SKM-1 (cell line): ENCODE measurements around the gene GRM3.

Source experiments
- DNase-seq: peaks from one replicate; lab custom pipeline; 2025; ENCODE audit not compliant: unreplicated experiment; lab: John Stamatoyannopoulos, UW

The GRM3 gene

DNA sequence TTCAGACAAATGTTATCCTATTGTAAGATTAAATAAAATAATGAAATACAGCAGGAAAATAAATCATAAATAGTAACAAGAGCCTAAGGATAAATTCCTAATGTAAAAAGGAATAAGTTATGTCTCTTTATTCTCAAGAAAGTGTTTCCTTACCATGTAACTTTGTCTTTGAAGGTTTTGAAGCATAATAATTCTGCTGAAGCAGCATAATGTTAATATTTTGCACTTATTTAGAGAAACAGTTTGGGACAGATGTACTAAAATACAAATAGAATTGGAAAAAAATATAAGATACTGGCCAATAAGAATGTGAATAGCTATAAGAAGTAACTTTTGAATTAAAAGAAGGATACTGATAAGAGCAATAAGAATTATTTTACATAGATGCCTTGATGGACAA lies 45.7 kb downstream of the GRM3 start:
- no peak for DNase-seq

DNA sequence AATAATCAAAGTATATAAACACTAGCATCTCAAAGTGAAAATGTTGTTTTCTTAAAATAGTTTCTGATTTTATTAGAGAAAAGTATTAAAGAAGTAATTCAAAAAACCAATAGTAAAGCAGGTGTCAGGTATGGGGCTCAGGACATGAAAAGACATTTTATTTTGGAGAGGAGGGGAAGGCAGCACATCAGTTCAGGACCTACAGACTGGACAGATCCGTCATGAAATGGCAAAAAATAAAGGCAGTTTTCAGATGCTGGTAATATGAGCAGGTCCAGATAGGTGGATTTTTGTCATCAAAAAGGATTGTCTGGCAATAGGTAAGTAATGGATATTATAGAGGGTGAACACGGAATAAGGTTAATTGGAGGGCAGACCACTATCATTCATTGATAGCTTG lies 49.0 kb downstream of the GRM3 start:
- DNase-seq: no peak

DNA sequence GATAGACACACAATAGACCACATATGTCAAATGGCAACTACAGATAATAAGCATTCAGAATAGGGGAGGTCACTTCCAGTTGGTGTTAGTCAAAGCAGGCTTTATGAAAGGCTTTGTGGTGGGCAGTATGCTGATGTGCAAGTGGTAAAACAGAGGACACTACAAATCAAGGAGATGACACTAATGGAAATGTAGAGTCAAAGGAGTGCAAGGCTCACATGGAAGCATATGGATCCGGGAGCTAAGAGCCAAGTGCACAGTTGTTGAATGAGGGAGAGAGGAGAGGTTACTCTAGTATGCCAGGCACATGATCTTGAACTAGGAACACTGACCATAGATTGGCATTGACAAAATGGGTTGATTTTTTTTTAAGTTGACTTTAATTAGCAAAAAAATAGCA lies 62.7 kb downstream of the GRM3 start:
- DNase-seq: no peak

DNA sequence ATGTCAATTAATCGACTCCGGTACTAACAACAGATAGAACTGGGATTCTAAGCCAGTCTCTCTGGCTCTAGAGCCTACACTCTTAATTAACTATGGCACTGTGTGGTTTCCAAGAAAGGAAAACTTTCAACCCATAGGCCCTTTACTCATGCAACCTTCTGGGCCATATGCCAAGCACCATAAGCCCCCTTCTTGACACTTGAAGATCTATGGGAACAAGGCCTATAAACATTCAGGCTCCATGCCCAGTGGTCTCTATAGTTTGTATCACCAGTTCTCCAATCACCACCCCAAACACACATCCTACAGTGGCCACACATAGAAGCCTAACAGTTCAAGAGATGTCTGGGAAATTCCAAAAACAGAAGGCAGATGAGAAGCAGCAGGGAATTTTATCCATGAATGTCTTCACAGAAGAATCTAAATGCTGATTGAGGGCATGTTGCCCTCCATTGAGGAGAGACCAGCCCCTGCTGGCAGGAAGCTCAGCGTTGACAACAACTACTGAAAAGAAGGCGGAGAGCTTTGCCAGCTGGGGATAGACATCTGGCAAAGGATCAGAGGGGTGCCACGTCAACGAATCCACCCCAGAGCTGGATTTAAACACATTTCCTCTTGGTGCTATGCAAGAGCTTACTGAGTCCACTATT lies 64.4 kb downstream of the GRM3 start:
- no peak for DNase-seq

DNA sequence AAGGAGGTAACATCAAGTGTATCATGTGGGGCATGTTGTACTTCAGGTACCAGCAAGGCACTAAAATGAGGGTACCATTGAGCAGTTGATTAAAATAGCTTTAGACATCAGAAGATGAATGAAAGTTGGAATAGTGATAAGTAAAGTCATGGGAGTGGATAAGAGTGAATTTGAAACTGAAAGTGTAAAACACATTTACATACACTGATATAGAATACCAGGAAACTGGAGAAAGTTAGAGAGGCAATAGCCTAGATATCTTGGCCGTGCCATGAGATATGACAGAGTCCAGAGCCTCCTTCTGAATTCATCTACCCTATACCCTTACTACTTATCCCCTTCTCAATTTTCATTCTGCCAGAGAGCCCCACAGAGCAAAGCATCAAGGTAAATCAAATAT lies 76.6 kb downstream of the GRM3 start:
- no peak for DNase-seq

DNA sequence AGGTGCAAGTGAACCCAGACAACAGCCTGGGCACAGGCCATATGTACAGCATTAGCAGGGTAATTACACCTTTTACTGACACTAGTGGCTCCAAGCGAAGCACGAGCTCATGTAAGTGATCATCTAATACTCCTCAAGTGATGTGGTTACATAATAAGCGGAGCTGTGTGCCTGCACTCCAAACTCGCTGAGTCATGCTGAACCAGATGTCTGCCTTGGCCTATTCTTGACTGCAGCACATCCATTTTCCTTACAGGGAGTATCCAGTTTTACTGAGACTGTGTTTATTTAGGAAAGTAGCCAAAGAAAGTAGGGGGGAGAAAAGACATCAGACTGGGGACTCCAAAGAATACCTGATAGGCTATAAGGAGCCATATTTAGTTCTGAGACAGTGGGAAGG lies 90.1 kb downstream of the GRM3 start:
- DNase-seq: no peak

DNA sequence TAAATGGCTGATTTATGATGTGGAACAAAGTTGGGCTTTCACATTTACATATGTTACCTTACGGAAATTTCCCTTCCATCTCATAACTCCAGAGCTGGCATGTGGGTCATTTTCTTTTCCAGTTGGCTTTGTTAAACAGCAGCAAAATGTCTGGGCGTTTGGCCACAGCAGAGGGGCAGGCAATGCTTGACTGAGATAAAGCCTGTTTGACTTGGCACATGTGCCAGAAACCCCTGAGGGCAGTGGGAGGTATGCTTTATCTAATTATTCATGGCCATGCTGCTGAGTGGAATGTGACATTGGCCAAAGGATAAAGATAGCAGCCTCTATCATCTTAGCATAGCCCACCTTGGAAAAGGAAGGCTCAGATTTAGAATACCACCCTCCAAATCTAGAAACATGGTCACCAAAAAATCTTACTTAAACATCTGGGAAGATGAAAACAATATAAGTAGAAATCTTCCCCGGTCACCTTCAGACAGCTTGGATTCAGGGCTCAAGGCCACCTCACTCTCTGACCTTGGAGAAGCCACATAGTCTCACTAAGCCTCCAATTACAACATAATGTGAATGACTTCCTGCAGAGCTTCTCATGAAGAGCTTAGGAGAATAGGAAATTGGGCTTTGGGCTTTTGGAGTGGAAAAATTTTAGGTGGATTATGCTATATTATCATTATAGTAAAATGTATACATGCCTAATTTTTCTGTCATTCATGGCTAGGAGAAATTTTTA lies 101.5 kb downstream of the GRM3 start:
- DNase-seq: no peak

DNA sequence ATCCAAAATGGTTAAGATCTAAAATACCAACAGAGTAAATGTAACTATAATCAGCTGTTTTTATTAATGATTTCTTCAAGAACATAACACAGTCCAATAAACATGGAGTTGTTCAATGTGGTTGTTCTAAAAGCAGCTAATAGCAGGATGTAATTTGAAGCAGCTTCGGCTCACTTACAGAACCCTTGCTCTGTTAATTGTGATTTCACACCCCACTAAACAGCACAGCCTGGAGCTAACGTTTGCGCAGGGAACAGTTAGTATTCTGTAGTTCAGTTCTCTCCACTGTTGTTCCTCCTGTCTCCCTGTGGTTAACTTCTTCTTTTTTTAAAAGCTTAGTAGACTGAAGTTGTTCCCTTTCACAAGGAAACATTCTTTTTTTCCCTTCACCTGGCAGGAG lies 104.0 kb downstream of the GRM3 start:
- DNase-seq: peak; percentile 38

DNA sequence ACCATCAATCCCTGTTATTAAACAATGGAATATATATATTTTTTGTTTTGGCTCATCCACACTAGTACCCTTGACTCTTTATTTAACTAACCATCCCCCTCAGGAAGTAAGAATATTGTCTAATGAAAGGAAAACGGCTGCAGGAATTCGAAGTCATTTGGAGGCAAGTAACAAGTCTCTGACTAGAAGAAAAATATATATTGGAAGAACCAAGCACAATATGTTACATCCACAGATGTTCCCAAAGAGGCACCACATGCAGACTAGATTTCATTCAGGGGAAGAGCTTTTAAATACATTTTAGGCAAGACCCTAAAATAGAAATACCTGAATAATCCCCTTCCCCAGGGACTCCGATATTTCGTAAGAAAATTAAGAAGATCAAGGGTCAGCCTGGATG lies 104.5 kb downstream of the GRM3 start:
- no peak for DNase-seq

DNA sequence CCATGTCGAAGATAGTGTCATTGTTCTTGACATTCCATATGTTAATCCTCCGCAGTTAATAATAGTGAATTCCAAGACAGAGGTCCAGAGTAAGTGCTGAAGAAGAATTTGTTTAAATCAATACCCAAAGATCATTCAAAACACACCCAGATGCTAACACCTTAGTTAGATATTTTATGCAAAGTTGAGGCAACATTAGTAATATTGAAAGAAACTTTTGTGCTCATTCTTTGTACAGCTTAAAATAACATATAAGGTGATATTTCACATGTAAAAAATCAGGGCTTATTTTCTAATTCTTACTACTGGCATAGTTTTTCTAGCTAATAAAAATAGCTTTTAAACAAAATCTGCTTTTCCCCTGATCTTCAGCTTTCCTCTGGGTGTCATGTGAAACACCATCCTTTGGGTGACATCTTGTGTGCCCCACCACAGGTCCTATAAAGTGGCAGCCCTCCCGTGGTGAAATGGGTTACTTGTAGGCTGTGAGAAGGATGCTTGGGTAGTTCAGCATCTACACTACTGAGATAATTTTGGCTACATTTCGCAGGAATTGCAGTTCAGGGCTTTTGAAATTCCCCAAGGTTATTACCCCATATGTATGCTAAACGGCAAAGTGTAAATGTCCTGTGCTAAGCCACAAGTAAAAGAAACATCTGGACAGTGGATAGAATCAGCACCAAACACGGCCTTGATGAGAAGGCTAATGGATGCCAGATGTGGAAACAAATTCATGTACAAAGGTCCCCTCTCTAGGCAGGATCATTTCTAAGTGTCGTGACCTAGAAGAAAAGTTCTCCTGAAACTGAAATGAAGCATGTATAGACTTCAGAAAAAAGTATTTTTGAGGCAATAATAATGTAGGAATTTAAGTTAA lies 105.4 kb downstream of the GRM3 start:
- DNase-seq: no peak

DNA sequence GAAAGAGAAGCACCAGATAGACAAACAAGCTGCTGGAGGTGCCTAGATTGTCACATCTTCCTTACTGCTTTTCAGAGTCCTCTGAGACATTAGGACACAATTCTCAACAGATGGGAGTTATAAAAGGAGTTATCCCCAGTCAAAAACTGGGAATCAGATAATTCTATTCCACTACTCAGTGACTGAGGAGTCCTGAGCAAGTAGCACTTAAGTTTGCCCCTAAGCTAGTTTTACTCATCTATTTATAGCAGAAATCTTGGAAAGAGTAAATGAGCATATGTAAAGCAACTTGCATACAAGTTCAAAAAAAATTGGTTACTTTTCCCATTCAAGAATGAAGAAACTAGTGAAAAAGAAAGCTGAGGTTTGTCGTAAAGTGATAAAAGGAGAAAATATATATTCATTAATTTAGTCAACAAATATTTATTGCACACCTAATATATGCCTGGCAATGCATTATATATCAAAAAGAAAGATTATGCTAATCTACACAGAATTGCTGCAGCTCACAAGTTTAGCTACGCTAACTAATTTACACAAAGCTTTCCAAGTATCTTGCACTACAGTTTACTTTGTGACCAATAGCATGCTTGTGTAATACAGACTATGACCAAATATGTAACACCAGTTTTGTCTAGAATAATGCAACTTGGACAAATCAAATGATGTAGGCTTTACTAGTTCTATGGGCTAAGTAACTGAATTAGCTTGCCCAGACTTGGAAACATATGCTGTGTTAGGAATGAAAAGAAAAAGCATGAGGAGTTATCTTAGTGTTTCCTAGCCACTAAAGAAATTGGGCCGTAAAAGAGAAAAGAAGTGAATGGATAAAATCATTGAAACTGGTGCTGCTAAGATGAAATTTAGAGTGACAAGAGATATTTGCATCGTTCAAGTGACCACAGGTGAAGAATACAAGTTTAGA lies 106.3 kb downstream of the GRM3 start:
- DNase-seq: no peak

DNA sequence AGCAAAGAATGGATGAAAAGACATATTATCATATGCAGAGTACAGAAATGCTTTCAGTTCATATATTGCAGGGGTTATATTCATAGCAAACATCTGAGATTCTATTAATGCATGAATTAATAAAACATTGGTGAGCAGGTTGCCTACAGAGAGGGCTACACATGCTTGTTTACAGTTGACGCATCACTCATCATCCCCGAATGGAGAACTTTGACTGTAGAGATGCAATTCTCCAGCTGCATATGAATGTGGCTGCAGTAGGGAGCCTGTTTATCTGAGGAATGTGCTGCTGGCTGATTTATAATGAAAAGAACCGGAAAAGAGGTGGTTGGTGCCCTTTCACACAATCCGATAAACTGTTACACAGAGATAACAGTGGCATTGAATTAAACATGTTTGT lies 116.5 kb downstream of the GRM3 start:
- no peak for DNase-seq

DNA sequence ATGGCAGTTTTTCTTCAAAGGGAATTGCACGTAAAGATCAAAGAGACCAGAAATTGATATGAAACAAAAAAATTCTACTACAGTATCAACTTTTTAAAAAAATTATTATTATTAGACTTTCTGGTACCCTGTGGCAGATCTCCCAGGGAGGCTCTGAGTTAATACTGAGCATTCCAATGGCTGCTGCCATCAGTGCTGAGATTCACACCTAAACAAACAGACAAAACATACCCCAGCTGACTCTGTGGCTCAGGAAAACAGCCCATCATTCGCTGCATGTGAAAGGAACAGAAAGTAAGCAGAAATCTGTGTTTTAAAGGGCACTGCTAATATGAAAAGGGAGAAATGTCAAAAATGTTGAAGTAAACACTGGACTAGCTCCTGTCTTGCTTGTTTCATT lies 118.4 kb downstream of the GRM3 start:
- no peak for DNase-seq

DNA sequence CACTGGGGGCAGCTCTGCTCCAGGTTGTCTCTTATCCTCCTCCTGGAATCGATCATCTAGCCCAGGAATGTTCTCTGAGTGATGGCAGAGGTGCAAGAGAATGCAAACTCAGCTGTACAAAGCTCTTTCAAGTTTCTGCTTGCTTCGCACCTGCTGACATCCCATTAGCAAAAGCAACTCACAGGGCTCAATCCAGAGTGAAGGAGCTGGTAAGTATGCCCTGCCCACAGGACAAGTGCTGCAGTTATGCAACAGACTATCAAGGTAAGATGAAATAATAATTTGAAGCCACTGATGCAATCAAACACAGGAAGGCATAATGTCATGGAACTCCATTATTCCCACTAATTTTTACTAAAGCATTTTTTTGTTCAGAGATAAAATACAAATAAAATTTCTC lies 122.2 kb downstream of the GRM3 start:
- DNase-seq: no peak

DNA sequence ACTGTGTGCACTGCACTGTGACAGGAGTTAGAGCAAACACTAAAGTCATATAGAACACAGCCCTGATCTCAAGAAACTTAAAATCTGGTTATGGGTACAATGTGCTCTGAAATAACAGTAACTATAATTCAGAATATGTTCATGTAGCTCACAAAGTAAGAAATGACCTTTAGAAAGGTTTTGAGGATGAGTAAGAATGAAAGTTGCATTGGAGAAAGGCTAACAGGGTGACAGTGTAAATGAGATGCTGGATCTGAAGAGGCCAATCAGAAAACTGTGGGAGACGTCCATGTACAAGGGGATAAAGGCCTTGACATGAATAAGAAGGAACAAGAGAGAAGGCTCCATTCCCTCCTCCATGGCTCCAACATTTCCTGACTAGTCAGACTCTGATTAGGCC lies 124.7 kb downstream of the GRM3 start:
- no peak for DNase-seq

DNA sequence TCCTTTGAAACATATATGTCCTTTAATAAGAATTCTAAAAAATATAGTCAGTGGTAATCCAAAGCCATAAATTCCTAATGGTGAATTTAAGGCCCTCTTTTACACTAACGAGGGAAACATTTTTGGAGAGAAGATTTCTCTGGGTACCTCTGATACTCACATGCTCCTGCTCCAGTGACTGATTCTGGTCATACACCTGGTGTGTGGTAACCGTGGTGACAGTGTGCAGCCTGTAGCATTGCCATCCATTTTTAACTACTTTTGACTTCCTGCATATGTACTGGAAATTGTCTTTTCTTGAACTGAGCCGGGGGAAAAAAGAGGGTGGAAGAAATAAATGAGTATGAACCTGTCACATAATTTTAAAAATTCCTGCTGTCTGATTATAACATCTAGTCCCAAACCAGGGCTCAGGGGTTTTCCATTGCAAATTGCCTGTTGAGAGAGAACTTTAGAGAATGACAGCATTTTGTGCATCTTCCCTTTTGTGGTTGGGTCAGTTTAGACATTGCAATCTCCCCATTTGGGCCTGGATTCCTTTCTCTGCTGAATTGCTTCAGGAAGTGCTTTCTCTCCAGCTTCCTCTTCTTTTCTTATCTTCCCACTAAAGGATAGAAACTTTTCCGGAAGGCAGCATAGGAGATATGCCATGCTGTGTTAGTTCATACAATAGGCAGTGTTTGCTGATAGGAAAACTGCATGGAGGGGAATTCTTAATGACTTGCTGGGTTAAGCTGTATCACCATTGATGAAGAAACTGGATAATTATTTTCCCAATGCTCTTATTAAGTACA lies 125.5 kb downstream of the GRM3 start:
- peak; percentile 13 for DNase-seq

DNA sequence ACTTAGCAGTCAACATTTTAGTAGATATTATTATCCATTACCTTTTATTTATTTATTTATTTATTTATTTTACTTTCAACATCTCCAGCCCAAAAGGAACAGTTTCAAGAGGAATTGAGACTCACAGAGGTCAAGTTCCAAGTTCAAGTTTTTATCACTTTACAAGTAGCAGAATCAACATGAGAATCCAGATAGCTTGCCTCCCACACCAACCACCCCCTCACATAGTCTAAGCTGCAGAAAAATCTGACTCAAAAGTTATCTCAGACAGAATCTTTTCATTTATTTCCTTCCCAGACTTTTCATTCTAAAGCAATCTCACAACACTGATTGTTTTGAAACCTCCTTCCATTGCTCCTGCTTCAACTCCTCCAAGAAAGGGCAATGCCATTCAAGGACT lies 129.6 kb downstream of the GRM3 start:
- no peak for DNase-seq

DNA sequence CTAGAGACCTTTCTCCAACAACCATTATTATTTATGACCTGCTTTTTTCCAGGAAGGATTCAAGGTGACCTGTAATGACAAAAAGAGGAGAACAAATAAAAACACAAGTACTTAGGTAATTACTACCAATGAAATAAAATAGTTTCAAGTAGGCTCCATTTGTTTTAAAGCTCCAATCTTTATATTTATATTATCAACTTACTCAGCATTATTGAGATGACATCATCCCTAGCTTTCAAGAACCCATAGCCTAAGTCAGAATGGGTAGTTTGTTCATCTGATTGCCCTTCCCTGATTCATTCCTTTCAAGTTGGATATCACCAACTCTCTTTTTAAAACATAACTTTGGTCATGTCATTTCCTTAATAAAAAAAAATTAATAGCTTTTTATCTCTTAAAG lies 131.5 kb downstream of the GRM3 start:
- no peak for DNase-seq

DNA sequence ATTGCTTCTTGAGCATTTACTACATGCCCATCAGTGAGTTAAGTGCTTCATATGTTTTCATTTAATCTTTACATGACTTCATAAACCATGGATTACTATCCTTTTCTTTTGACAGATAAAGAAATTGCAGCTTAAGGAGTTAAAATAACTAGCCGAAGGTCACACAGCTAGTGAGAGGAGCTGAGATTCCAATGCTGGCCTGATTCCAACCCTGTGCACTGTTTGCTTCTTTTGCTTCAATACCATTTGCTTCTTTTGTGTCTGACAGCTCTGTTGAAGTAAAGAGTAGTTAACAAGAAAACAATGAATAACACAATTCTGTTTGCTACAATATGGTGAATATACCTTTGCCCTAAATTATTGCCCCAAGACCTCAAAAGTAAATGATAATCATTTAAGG lies 132.4 kb downstream of the GRM3 start:
- no peak for DNase-seq

DNA sequence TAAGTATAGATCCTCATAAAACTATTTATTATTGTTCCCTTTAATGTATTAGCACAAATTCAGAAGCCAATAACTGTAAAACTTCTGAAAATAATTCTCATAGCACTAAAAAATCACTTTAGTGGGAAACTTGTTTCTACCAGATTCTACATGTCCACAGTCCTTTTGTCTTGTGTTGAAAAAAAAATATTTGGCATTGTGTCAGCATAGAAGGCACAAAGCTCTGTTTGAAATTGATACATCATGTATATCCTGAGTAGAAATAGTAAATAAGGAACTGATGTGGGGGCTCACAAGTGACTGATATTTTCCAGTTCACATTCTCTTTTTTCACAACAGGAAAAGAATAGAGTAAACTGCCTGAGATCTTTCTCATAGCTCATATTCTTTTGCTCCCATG lies 134.6 kb downstream of the GRM3 start:
- no peak for DNase-seq
